H1 (cell line): ENCODE data around the gene SLN. TPM values are rescaled to one million over a fixed set of nuclear protein-coding genes. Genes with fewer than 3 reads are reported as not detected.

Source experiments
- CTBP2 ChIP-seq: IDR thresholded peaks from 2 replicates; pipeline ENCODE4 v1.7.0; 2011; ENCODE audit warnings: borderline replicate concordance, mild to moderate bottlenecking, moderate library complexity, mixed read lengths, low read length; ENCODE audit not compliant: insufficient read depth, insufficient read length
- KDM4A ChIP-seq: IDR thresholded peaks from one replicate; pipeline ENCODE4 v1.7.1; 2012; ENCODE audit warnings: low read depth, mild to moderate bottlenecking, moderate library complexity, low read length, inconsistent platforms; ENCODE audit not compliant: severe bottlenecking
- RNF2 ChIP-seq: fragments of 200-900, 300-1000 bp; sonication (generic); IDR thresholded peaks from 2 replicates; pipeline ENCODE4 v1.7.1; 2016; ENCODE audit warnings: borderline replicate concordance, low read depth, mild to moderate bottlenecking, antibody characterized with exemption, low read length; ENCODE audit not compliant: poor library complexity, severe bottlenecking; ENCODE audit errors: missing control alignments
- SAP30 ChIP-seq: fragments of 300-600 bp; sonication (generic); IDR thresholded peaks from 2 replicates; pipeline ENCODE4 v1.7.1; 2012; ENCODE audit warnings: low read length, moderate library complexity, mild to moderate bottlenecking, inconsistent platforms; ENCODE audit not compliant: insufficient read depth, insufficient replicate concordance
- SIRT6 ChIP-seq: IDR thresholded peaks from one replicate; pipeline ENCODE4 v1.7.1; 2012; ENCODE audit warnings: low read length, inconsistent platforms
- SIX5 ChIP-seq: IDR thresholded peaks from 2 replicates; pipeline ENCODE4 v1.6.1; 2011; ENCODE audit warnings: mild to moderate bottlenecking, low read depth, low read length
- TCF12 ChIP-seq: IDR thresholded peaks from 2 replicates; pipeline ENCODE4 v1.6.1; 2011; ENCODE audit warnings: low read depth, mild to moderate bottlenecking, low read length
- YY1 ChIP-seq: IDR thresholded peaks from 2 replicates; pipeline ENCODE4 v1.6.1; 2011; ENCODE audit warnings: low read depth, mild to moderate bottlenecking, low read length
- polyA plus RNA-seq, 7 experiments: library from polyadenylated mRNA; depleted of rRNA in 3 of 7; stranded (reverse) in 5 of 7; unstranded in 2 of 7; fragments of >200 nt in 5 of 7; fragments of 200-250 nt in 2 of 7; gene quantifications; 1 replicate in 5 of 7; 2 replicates in 1 of 7; 4 replicates in 1 of 7; pipeline versions ENCODE4 v1.2.1 to v1.2.3, GENCODE V29; 2011 to 2013; ENCODE audit warnings: missing spikeins in 2 of 7, mixed read lengths in 2 of 7
- total RNA-seq: library from RNA; stranded (reverse); fragmentation: NEBNext Ultra II Directional; extraction: Animal tissue kit (Norgen Biotek cat#: 25700); gene quantifications from 2 replicates; pipeline ENCODE4 v1.2.1, GENCODE V29; 2021

Gene SLN
- total and polyA plus RNA-seq, 2 of the 8 experiments (the other 6 are each of a cell fraction or from before 2014, with no cell fraction given), result not detected

DNA sequence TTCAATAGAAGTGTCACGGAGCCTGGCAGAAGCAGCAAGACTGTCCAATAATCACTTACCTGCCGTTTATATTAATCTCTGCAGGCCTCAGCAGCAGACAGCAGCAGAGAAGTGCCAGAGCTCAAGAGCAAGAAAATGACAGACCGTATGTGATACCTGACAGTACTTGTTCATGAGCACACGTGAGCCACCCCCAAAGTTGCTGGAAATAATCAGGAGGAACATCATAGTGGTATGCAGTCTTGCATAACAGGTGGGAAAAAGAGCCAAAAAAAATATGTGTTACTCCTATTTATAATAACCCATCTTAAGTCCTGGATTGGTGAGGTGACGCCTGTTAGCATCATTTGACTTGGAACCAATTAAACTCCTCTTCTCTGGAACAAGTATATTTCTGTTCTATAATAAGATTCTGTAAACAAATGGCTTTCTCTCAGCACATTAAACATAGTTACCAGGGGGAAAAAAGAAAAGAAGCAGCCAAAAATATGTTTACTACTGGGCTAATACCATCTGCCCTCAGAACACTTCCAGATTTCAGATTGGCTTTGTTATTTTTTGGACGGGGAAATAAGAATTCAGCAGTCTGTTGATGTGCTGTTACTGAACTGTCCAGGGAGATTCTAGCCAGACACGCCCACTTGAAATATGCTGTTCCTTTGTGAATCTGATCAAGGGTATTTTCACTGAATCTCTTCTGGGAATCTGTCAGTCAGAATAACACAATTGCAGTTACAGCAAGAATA lies 7.9 kb upstream of the SLN start (continued):
- no peak for TF ChIP-seq RNF2
- TF ChIP-seq SAP30, result no peak
- no peak for TF ChIP-seq CTBP2
- TF ChIP-seq YY1, result no peak
- no peak for TF ChIP-seq SIX5
- no peak for TF ChIP-seq KDM4A
- no peak for TF ChIP-seq SIRT6
- no peak for TF ChIP-seq TCF12
